Endometrial microvascular endothelial cells (primary cell): Measurements from ENCODE around the gene WDR18. TPM values are rescaled to one million over a fixed set of nuclear protein-coding genes. Genes with fewer than 3 reads are reported as not detected.
"Not testable (repeated sequence)": the region's sequence is repeated elsewhere in the genome, so short reads cannot be mapped to it uniquely, and the experiment has no call there.

Experiments used
- in situ Hi-C: cut with HindIII; loops from 2 replicates; pipeline ENCODE4 v1.10.0; 2017; ENCODE audit warnings: low sequenced_read_pairs, low pct_unique_long_range_greater_than_20kb; ENCODE audit errors: inconsistent ontology term
- total RNA-seq: library from RNA; depleted of rRNA; stranded (reverse); fragments of >200 nt; gene quantifications from one replicate; pipeline ENCODE4 v1.2.3, GENCODE V29; 2015; ENCODE audit errors: inconsistent ontology term

The WDR18 gene
- total RNA-seq, 1 donor from 2014 or later = 49.7 TPM

DNA sequence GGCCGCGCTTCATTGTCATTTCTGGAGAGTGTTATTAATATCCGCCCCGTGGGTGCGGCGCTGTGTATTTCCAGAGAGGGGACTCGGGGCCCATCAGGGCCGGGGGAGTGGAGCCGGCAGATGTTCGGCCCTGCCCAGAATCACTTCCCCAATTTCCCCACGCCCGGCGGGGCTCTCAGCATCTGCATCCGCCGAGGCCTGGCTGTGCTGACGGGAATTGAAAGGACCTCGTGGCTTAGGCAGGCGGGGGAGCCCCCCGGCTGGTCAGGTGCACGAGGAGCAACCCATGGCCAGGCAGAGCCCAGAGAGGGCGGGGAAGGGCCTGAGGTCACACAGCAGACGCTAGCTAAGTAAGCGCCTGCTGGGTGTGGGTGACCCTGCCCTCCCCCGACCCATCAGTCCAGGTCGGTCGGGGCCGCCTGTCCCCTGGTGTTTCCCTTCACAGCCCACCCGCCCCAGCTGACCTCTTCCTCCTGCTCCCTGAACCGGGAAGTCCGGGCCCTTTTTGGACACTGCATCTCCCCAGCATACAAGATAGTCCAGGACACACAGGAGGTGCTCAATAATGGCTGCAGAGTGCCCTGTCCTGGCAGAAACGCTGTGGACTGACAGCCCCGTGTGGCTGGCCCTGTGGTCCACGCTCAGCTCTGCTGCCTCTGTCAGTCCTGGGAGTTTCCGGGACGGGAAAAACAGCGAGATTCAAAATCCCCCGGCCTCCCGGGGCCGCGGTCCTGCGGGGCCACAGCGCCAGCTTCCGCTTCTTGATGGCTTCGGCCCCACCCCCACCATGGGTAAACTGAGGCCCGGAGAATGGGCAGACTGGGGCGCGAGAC is 36.2 kb upstream of the WDR18 start:
- in situ Hi-C loops = no loop called here

DNA sequence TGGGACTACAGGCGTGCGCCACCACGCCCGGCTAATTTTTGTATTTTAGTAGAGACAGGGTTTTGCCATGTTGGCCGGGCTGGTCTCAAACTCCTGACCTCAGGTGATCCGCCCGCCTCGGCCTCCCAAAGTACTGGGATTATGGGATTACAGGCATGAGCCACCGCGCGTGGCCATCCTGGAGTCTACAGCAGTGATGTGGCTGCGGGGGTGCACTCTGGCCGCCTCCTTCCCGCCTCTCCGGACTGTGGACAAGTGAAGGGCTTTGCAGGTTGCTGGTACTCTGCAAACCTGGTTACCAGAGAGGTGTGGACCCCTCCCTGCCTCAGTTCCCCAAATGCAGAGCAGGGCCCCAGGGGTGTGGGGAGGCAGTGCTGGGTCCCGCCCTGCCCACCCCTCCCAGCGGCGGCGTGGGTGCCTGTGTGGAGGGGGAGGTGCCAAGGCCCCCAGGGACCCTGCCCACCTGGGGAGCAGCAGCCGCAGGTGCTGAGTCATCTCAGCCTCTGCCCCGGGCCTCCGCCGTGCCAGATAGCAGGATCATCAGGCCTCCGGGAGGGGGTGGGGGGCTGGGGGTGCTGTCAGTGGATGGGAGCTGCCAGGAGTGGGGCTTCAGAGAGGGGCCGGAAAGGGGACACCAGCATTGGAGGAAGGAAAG is 35.2 kb upstream of the WDR18 start:
- in situ Hi-C loops = no loop called here

DNA sequence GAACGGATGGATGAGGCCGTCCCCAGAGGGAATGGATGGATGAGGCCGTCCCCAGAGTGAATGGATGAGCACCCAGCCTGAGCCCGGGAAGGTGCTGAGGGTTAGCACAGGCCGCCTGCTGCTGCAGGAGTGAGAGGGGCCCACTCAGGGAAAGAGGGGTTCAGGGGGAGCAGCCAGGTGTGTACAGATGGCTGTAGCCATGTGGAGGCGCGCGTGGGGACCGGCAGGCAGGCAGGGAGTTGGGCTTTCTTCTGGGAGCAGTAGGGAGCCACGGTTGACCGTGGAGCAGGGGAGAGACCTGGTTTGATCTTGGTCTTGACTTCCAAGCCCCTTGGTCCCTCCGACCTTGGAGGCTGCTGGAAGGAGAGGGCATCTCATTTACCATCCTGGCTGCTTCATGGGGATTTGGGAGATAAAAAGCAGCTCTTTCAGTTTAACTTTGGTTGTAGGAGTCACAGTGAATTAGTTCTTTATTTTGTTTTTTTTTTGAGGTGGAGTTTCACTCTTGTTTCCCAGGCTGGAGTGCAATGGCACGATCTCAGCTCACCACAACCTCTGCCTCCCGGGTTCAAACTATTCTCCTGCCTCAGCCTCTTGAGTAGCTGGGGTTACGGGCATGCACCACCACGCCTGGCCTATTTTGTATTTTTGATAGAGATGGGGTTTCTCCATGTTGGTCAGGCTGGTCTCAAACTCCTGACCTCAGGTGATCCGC is 33.6 kb upstream of the WDR18 start:
- in situ Hi-C loops = no loop called here

DNA sequence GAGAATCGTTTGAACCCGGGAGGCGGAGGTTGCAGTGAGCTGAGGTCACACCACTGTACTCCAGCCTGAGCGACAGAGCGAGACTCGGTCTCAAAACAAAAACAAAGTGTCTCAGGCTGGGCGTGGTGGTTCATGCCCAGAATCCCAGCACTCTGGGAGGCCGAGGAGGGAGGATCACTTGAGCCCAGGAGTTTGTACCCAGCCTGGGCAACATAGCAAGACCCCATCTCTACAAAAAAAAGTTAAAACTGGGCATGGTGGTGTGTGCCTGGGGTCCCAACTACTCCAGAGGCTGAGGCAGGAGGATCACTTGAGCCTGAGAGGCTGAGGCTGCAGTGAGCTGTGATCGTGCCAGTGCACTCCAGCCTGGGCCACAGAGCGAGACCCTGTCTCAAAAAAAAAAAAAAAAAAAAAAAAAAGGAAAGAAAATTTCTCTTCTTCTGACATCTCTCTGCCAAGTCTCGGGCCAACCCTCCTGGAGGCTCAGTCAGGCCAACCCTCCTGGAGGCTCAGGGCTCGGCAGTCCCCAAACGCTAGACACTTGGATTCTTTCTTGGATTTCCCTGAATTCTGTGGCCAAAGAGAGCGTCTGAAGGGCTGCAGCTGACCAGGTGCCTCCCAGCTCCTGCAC is 32.0 kb upstream of the WDR18 start:
- in situ Hi-C loops = no loop called here

DNA sequence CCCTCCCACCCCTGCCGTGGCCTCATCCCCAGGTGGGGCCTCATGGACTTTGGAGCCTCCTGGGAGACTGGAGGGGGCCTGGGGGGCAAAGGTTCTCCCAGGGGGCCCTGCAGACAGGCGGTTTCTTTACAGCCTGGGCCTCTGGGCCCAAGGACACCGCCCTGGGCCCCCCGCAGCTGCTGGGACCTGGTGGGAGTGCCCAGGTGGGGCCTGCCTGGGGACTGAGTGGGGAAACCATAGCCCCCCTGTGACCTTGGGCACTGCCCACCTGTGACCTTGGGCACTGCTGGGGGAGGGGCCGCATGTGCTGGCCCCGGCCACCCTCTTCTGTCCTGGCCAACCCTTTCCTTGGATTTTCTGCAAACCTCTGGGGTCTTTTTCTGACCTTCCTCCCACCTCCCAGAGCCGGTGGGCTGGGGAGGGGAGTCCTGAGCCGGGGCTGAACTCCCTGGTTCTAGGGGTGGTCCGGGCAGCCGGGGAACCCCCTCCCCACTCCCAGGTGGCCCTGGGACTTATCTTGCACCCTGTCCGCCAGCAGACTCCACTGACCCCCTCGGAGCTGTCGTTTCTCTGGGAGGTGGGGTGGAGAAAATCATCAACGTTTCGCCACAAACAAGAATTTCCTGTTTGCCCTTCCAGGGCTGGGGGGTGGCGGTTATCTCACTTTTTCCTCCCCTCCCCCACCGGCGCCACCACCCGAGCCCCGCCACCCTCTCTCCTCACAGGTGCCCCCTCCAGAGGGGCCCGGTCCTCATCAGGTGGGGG is 31.3 kb upstream of the WDR18 start:
- in situ Hi-C loops = no loop called here

DNA sequence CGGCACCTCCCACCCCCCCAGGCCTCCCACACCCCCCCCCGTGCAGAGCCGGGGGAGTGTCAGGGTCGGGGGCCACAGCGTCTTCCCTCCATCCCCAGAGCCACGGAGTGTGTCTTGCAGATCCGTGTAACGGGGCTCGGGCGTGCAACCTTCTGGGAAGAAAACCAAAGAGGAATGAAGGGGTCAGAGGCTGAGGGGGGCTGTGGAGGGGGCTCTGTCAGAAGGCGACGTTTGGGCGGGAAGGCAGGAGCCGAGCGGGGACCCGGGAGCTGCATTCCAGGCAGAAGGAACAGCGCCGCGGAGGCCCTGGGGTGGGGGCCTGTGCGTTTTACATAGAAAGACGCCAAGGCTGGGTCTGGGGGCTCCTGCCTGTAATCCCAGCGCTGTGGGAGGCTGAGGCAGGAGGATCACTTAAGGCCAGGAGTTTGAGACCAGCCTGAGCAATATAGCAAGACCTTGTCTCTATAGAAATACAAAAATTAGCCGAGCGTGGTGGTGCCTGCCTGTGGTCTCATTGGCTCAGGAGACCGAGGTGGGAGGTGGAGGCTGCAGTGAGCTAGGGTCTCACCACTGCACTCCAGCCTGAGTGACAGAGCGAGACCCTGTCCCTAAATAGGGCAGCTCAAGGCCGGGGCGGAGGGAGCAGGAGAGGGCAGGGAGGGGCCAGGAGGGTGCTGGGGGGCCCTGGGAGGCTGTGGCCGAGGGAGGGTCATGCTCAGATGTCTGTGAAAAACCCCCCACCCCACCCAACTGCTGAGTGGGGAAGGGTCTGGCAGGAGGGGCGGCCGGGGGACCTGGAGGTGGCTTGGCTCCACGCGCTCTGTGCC is 30.5 kb upstream of the WDR18 start:
- in situ Hi-C loops = no loop called here

DNA sequence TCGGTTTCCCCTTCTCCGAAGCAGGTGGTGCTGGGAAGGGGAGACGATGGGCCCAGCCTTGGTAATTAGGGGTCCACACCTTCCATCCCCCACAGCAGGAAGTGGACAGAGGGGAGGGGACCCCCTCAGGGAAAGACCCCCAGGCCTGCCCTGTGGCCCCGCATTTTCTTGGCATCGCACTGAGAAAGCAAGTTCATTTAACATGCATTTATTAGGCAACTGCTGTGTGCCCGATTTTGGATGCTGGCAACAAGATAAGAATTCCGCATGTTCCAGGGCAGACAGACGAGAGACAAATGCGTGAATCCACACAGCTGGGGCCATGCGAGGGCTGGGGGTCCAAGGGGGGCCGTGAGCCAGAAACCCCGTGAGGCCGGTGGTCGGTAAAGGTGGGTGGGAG is 29.9 kb upstream of the WDR18 start:
- in situ Hi-C loops = no loop called here

DNA sequence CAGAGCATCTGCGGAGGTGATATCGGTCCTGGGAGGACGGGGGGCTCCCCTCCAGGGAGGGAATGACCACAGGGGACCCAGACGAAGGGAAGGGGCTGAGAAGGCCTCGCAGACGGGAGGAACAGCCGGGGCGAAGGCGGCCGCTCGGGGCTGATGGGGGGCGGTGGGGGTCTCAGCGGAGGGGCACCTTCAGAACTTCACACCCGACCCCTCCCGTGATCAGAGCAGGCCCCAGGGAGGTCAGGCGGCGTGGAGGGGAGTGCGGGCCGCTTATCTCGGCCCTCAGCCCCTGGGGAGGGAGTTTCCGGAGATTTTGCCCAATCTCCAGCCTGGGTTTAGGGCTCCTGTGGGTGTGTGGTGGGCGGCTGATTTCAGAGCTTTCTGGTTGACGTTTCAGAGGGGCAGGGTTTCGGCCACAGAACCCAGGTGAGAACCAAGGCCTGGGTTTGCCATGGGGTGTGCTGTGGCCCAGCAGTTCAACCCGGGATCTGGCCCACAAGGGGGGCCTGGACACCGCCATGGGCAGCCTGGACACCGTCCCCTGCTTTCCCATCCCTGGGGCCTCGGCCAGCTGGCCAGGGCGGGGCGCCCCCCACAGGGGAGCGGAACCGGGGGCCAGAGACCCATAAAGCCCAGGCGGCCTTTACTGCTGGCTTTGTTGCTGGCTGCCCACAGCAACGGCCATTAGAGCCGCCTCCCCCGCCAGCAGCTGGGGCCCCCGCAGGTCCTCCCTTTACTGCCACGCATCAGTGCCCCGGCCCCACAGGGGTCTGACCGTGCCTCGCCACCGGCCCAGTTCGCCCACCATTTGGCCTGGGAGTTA is 29.3 kb upstream of the WDR18 start:
- in situ Hi-C loops = no loop called here

DNA sequence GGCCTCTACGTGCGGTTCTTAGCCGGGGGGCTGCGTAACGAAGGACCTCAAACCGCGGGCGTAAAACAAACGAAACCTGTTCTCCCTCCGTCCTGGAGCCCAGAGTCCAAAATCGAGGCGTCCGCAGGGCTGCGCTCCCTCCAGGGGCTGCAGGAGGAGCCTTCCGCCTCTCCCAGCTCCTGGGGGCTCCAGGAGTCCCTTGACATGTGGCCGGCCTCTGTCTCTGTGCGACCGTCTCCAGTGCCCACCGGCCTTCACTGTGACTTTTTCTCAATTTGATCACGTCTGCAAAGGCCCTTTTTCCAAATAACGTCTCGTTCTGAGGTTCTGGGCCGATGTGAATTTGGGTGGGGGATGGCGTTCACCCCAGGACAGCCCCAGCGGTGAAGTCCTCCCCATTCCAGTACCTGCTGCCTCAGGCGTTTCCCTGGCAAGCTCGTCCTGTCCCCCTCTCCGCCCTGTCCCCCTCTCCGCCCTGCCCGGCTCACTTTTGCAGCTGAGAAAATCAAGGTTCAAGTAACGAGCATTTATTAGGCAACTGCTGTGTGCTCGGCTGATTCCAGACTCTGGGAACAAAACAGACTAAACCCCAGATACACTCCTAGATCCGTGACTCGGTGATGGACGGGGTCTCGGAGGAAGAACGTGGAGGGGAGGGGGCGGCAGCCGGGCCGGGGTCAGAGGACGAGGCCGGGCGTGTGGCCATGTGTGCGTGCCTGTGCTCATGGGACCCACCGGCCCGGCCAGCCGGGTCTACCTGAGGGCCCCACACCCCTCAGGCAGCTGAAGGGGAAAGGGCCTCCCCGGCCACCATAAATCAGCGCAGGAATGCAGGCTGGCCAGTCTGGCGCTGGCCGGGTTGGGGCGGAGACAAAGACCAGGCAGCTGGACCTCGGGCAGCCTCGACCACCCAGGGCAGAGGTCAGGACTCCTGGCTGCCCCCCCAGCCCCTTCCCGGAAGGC is 28.1 kb upstream of the WDR18 start:
- in situ Hi-C loops = no loop called here

DNA sequence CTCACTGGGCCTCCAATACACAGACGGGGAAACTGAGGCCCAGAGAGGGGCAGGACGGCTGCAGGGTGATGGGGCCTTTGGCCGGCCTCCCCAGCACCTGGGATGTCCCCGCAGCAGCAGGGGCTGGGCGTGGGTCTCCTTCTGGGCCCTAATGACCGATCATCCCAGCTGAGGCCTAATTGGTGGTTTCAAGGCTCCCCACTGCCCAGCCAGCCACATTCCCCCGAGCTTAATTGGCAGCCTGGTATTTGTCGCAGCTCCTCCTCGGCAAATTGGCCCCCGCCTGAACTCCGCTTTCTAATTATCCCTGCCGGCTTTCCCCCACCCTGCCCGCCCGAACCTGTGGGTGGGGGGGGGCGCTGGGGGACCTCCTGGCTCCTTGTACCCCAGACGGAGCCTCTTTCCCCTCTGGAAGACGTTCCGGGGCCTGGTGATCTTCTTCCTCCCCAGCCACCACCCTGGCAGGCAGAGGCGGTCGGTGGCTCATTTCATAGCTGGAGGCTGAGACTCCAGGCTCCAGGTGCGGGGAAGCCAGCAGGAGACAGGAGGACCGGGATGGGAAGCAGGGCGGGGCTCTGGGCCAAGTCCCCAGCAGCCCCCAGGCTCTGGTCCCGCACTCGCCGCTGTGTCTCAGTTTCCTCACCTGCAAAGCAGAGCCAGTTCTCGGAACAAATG is 27.2 kb upstream of the WDR18 start:
- in situ Hi-C loops = no loop called here

DNA sequence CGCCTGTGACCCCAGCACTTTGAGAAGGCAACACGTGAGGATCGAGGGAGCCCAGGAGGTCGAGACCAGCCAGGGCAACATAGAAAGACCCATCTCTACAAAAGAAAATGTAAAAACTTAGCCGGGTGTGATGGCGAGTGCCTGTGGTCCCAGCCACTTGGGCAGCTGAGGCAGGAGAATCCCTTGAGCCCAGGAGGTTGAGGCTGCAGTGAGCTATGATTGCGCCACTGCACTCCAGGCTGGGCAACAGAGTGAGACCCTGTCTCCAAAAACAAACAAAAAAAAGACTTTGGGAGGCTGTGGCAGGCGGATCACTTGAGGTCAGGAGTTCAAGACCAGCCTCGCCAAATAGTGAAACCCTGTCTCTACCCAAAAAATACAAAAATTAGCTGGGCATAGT is 26.6 kb upstream of the WDR18 start:
- in situ Hi-C loops = not testable (repeated sequence)

DNA sequence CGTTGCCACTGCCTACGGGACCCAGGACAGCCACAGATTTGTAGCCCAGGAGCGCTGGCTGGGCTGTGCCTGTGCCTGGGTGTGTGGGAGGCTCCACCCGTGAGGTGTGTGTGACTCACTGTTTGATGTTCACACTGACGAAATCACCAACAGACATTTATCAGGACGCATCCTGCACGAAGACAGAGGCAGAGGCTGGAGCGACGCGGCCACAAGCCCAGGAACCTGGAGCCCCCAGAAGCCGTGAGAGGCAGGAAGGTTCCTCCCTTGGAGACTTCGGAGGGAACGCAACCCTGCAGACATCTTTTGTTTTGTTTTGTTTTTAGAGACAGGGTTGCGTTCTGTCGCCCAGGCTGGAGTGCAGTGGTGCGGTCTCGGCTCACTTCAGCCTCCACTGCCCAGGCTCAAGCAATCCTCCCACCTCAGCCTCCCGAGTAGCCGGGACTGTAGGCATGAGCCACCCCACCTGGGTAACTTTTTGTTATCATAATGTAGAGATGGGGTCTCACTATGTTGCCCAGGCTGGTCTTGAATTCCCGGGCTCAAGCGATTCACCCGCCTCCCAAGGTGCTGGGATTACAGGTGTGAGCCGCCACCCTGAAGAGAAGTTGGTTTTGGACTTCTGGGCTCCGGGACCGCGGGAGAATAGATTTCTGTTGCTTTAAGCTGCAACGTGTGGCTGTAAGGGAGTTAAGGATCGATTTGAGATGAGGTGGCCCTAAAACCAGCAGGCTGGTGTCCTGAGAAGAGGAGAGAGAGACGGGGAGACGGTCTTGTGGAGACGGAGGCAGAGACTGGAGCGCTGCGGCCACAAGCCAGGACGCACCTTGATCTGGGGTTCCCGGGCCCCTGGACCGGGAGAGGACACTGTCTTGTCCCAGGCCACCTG is 24.9 kb upstream of the WDR18 start:
- in situ Hi-C loops = no loop called here

DNA sequence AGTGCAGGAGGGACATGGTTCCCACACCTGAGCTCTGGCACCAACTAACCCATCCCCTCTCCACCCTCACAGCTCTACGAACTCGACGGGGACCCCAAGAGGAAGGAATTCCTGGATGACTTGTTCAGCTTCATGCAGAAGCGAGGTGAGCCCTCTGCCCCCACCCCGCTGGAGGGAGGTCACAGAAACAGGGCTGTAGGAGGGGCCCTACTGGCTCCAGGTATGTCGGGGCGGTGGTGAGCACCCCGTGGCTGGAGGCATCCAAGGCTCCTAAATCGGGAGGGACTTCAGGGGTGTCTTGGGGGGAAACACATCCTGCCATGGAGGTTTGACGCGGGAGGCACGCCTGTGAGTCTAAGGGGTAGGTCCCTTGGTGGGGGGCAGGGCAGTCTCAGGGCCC is 24.1 kb upstream of the WDR18 start:
- in situ Hi-C loops = no loop called here

DNA sequence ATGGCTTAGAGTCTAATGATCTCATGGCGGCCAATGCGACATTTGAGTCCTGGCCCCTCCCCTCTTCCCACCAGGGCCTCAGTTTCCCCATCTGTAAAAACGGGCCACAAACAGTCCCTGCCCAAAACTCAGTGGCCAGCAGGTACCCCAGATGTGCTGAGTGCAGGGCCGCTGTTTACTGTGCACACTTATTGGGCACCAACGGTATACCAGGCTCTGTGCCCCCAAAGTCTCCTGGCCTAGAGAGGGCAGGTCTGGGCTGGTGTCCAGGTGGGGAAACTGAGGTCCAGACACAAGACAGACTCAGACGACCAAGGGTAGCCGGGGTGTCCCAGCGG is 23.6 kb upstream of the WDR18 start:
- in situ Hi-C loops = no loop called here
